Activated T-cell treated with anti-CD3 and anti-CD28 coated beads, Interleukin-2, amount 50 U/mL, for 4 hours (primary cell): ENCODE measurements around the gene STRBP. TPM values are rescaled to one million over a fixed set of nuclear protein-coding genes. Genes with fewer than 3 reads are reported as not detected.

ENCODE experiments used
- ATAC-seq, 2 donors: fragments of 200-7000 bp; cut with Tn5 transposase; one replicate each; pipeline ENCODE4 v1.10.0; 2021
- DNase-seq: peaks from one replicate; pipeline ENCODE4 v3.0.0-alpha.2; 2020
- H3K27me3 Mint-ChIP-seq: one replicate; pipeline ENCODE4 v1.8.0; 2021; ENCODE audit warnings: low read depth, mixed read lengths
- H3K36me3 Mint-ChIP-seq: one replicate; pipeline ENCODE4 v1.8.0; 2022; ENCODE audit warnings: mixed read lengths; ENCODE audit not compliant: insufficient read depth
- H3K4me1 Mint-ChIP-seq: one replicate; pipeline ENCODE4 v1.8.0; 2021; ENCODE audit warnings: low read depth, mixed read lengths
- H3K4me3 Mint-ChIP-seq: one replicate; pipeline ENCODE4 v1.8.0; 2021; ENCODE audit warnings: mild to moderate bottlenecking, moderate library complexity, mixed read lengths
- H3K9me3 Mint-ChIP-seq: one replicate; pipeline ENCODE4 v1.8.0; 2021; ENCODE audit warnings: mixed read lengths
- total RNA-seq, 3 donors: library from RNA; stranded (reverse); gene quantifications; one replicate each; pipeline ENCODE4 v1.2.1, GENCODE V29; 2021

STRBP gene
- total RNA-seq, 3 donors from 2014 or later = 26.7 to 36.7 (median 35.1) TPM

GRCh38 chr9:123175854-123176629 is 92.3 kb downstream of the STRBP start:
- Mint-ChIP-seq H3K9me3 (no peaks in the 10 kb centered on the region), H3K36me3 (peaks cover 21% of the 10 kb centered on the region), H3K4me3 (no peak overlapping the region), H3K4me1 (peaks cover 10% of the 10 kb centered on the region), H3K27me3 (no peaks in the 10 kb centered on the region)
- ATAC-seq (no peak), DNase-seq (no peak)

- ATAC-seq (no peak), DNase-seq (no peak)
- Mint-ChIP-seq H3K36me3 (peaks cover 17% of the 10 kb centered on the region), H3K9me3 (no peaks in the 10 kb centered on the region), H3K27me3 (no peaks in the 10 kb centered on the region), H3K4me1 (peaks cover 10% of the 10 kb centered on the region), H3K4me3 (no peak overlapping the region)
Observed at GRCh38 chr9:123174887-123175518, 93.4 kb downstream of the STRBP start.

- DNase-seq (no peak), ATAC-seq (no peak)
- Mint-ChIP-seq H3K4me3 (no peak overlapping the region), H3K9me3 (no peaks in the 10 kb centered on the region), H3K4me1 (peaks cover 10% of the 10 kb centered on the region), H3K27me3 (no peaks in the 10 kb centered on the region), H3K36me3 (peaks cover 17% of the 10 kb centered on the region)
Observed at GRCh38 chr9:123174079-123174478, 94.3 kb downstream of the STRBP start.

GRCh38 chr9:123169926-123170325 is 98.5 kb downstream of the STRBP start:
- H3K36me3 Mint-ChIP-seq = peaks cover 18% of the 10 kb centered on the region
- no peak for DNase-seq
- H3K4me3 Mint-ChIP-seq = no peak overlapping the region
- peaks cover 4% of the 10 kb centered on the region for H3K4me1 Mint-ChIP-seq
- no peak for ATAC-seq
- H3K27me3 Mint-ChIP-seq = no peaks in the 10 kb centered on the region
- no peaks in the 10 kb centered on the region for H3K9me3 Mint-ChIP-seq

GRCh38 chr9:123168586-123168985 is 99.8 kb downstream of the STRBP start:
- no peaks in the 10 kb centered on the region for H3K27me3 Mint-ChIP-seq
- DNase-seq = no peak
- H3K36me3 Mint-ChIP-seq = peaks cover 15% of the 10 kb centered on the region
- no peaks in the 10 kb centered on the region for H3K9me3 Mint-ChIP-seq
- H3K4me3 Mint-ChIP-seq = no peak overlapping the region
- no peak for ATAC-seq
- H3K4me1 Mint-ChIP-seq = no peaks in the 10 kb centered on the region

GRCh38 chr9:123167474-123167873 is 100.9 kb downstream of the STRBP start:
- Mint-ChIP-seq H3K9me3 (no peaks in the 10 kb centered on the region), H3K4me3 (no peak overlapping the region), H3K27me3 (no peaks in the 10 kb centered on the region), H3K36me3 (peaks cover 13% of the 10 kb centered on the region), H3K4me1 (no peaks in the 10 kb centered on the region)
- no peak for DNase-seq
- no peak for ATAC-seq

- no peaks in the 10 kb centered on the region for H3K9me3 Mint-ChIP-seq
- no peaks in the 10 kb centered on the region for H3K27me3 Mint-ChIP-seq
Observed at GRCh38 chr9:123165813-123166212, 102.6 kb downstream of the STRBP start.

GRCh38 chr9:123164285-123164684 is 104.1 kb downstream of the STRBP start:
- Mint-ChIP-seq H3K4me3 (no peak overlapping the region), H3K36me3 (peaks cover 12% of the 10 kb centered on the region), H3K27me3 (no peaks in the 10 kb centered on the region), H3K9me3 (no peaks in the 10 kb centered on the region), H3K4me1 (no peaks in the 10 kb centered on the region)
- DNase-seq (no peak), ATAC-seq (no peak)

More at GRCh38 chr9:123165813-123166212, 102.6 kb downstream of the STRBP start:
- ATAC-seq (no peak), DNase-seq (no peak)
- Mint-ChIP-seq H3K4me3 (no peak overlapping the region), H3K4me1 (no peaks in the 10 kb centered on the region), H3K36me3 (peaks cover 9% of the 10 kb centered on the region)

- H3K9me3 Mint-ChIP-seq = no peaks in the 10 kb centered on the region
- peaks cover 16% of the 10 kb centered on the region for H3K36me3 Mint-ChIP-seq
- H3K4me1 Mint-ChIP-seq = no peaks in the 10 kb centered on the region
- no peaks in the 10 kb centered on the region for H3K27me3 Mint-ChIP-seq
- DNase-seq = no peak
- H3K4me3 Mint-ChIP-seq = no peak overlapping the region
- no peak for ATAC-seq
Observed at GRCh38 chr9:123162791-123163345, 105.5 kb downstream of the STRBP start.

- DNase-seq = no peak
- H3K9me3 Mint-ChIP-seq = no peaks in the 10 kb centered on the region
Observed at GRCh38 chr9:123162360-123162759, 106.0 kb downstream of the STRBP start.

GRCh38 chr9:123157221-123157620 is 111.2 kb downstream of the STRBP start:
- DNase-seq = no peak
- no peaks in the 10 kb centered on the region for H3K9me3 Mint-ChIP-seq
- peaks cover 25% of the 10 kb centered on the region for H3K36me3 Mint-ChIP-seq
- no peak for ATAC-seq
- H3K4me1 Mint-ChIP-seq = no peaks in the 10 kb centered on the region
- no peaks in the 10 kb centered on the region for H3K27me3 Mint-ChIP-seq
- H3K4me3 Mint-ChIP-seq = no peak overlapping the region

More at GRCh38 chr9:123162360-123162759, 106.0 kb downstream of the STRBP start:
- ATAC-seq = no peak
- no peak overlapping the region for H3K4me3 Mint-ChIP-seq
- H3K36me3 Mint-ChIP-seq = peaks cover 21% of the 10 kb centered on the region
- H3K4me1 Mint-ChIP-seq = no peaks in the 10 kb centered on the region
- H3K27me3 Mint-ChIP-seq = no peaks in the 10 kb centered on the region

- ATAC-seq (no peak), DNase-seq (no peak)
- H3K36me3 Mint-ChIP-seq = peaks cover 18% of the 10 kb centered on the region
- H3K4me1 Mint-ChIP-seq = no peaks in the 10 kb centered on the region
- H3K4me3 Mint-ChIP-seq = no peak overlapping the region
- H3K9me3 Mint-ChIP-seq = no peaks in the 10 kb centered on the region
- no peaks in the 10 kb centered on the region for H3K27me3 Mint-ChIP-seq
Observed at GRCh38 chr9:123150708-123151503, 117.5 kb downstream of the STRBP start.

- H3K27me3 Mint-ChIP-seq = no peaks in the 10 kb centered on the region
Observed at GRCh38 chr9:123149067-123149466, 119.3 kb downstream of the STRBP start.

GRCh38 chr9:123138163-123138562 is 130.2 kb downstream of the STRBP start:
- ATAC-seq (no peak), DNase-seq (no peak)
- peaks cover 2% of the 10 kb centered on the region for H3K4me1 Mint-ChIP-seq
- H3K27me3 Mint-ChIP-seq = no peaks in the 10 kb centered on the region
- H3K4me3 Mint-ChIP-seq = no peak overlapping the region
- H3K36me3 Mint-ChIP-seq = peaks cover 22% of the 10 kb centered on the region
- H3K9me3 Mint-ChIP-seq = no peaks in the 10 kb centered on the region

More at GRCh38 chr9:123149067-123149466, 119.3 kb downstream of the STRBP start:
- H3K9me3 Mint-ChIP-seq = no peaks in the 10 kb centered on the region
- H3K4me3 Mint-ChIP-seq = no peak overlapping the region
- H3K36me3 Mint-ChIP-seq = peaks cover 22% of the 10 kb centered on the region
- ATAC-seq (no peak), DNase-seq (no peak)
- H3K4me1 Mint-ChIP-seq = no peaks in the 10 kb centered on the region
